ENCODE results near the gene ITGB3BP. TPM values are rescaled to one million over a fixed set of nuclear protein-coding genes. Genes with fewer than 3 reads are reported as not detected.

Gene ITGB3BP
- total and polyA plus RNA-seq, 2 of the 8 experiments (the other 6 are each of a cell fraction or from before 2014, with no cell fraction given), result 17.6 to 49.1 TPM

GRCh38 chr1:63463248-63463647 lies 59.8 kb downstream of the ITGB3BP start (continued):
- TF ChIP-seq, protein P1, sequence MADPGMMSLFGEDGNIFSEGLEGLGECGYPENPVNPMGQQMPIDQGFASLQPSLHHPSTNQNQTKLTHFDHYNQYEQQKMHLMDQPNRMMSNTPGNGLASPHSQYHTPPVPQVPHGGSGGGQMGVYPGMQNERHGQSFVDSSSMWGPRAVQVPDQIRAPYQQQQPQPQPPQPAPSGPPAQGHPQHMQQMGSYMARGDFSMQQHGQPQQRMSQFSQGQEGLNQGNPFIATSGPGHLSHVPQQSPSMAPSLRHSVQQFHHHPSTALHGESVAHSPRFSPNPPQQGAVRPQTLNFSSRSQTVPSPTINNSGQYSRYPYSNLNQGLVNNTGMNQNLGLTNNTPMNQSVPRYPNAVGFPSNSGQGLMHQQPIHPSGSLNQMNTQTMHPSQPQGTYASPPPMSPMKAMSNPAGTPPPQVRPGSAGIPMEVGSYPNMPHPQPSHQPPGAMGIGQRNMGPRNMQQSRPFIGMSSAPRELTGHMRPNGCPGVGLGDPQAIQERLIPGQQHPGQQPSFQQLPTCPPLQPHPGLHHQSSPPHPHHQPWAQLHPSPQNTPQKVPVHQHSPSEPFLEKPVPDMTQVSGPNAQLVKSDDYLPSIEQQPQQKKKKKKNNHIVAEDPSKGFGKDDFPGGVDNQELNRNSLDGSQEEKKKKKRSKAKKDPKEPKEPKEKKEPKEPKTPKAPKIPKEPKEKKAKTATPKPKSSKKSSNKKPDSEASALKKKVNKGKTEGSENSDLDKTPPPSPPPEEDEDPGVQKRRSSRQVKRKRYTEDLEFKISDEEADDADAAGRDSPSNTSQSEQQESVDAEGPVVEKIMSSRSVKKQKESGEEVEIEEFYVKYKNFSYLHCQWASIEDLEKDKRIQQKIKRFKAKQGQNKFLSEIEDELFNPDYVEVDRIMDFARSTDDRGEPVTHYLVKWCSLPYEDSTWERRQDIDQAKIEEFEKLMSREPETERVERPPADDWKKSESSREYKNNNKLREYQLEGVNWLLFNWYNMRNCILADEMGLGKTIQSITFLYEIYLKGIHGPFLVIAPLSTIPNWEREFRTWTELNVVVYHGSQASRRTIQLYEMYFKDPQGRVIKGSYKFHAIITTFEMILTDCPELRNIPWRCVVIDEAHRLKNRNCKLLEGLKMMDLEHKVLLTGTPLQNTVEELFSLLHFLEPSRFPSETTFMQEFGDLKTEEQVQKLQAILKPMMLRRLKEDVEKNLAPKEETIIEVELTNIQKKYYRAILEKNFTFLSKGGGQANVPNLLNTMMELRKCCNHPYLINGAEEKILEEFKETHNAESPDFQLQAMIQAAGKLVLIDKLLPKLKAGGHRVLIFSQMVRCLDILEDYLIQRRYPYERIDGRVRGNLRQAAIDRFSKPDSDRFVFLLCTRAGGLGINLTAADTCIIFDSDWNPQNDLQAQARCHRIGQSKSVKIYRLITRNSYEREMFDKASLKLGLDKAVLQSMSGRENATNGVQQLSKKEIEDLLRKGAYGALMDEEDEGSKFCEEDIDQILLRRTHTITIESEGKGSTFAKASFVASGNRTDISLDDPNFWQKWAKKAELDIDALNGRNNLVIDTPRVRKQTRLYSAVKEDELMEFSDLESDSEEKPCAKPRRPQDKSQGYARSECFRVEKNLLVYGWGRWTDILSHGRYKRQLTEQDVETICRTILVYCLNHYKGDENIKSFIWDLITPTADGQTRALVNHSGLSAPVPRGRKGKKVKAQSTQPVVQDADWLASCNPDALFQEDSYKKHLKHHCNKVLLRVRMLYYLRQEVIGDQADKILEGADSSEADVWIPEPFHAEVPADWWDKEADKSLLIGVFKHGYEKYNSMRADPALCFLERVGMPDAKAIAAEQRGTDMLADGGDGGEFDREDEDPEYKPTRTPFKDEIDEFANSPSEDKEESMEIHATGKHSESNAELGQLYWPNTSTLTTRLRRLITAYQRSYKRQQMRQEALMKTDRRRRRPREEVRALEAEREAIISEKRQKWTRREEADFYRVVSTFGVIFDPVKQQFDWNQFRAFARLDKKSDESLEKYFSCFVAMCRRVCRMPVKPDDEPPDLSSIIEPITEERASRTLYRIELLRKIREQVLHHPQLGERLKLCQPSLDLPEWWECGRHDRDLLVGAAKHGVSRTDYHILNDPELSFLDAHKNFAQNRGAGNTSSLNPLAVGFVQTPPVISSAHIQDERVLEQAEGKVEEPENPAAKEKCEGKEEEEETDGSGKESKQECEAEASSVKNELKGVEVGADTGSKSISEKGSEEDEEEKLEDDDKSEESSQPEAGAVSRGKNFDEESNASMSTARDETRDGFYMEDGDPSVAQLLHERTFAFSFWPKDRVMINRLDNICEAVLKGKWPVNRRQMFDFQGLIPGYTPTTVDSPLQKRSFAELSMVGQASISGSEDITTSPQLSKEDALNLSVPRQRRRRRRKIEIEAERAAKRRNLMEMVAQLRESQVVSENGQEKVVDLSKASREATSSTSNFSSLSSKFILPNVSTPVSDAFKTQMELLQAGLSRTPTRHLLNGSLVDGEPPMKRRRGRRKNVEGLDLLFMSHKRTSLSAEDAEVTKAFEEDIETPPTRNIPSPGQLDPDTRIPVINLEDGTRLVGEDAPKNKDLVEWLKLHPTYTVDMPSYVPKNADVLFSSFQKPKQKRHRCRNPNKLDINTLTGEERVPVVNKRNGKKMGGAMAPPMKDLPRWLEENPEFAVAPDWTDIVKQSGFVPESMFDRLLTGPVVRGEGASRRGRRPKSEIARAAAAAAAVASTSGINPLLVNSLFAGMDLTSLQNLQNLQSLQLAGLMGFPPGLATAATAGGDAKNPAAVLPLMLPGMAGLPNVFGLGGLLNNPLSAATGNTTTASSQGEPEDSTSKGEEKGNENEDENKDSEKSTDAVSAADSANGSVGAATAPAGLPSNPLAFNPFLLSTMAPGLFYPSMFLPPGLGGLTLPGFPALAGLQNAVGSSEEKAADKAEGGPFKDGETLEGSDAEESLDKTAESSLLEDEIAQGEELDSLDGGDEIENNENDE (IDR thresholded peaks at IDR 0.05; ENCODE audit: insufficient replicate concordance, low read length), result no peak
- TF ChIP-seq POU5F1 (IDR thresholded peaks at IDR 0.05; ENCODE audit: low read depth, low read length) (no peak), SAP30 (IDR thresholded peaks at IDR 0.05; ENCODE audit: insufficient read depth, insufficient replicate concordance, low read length) (no peak), KDM5A (IDR thresholded peaks at IDR 0.05; ENCODE audit: low read length) (no peak), SUZ12 (IDR thresholded peaks at IDR 0.05; ENCODE audit: low read length) (no peak), NANOG (IDR thresholded peaks at IDR 0.05; ENCODE audit: insufficient read depth, low read depth, low read length, poor library complexity, severe bottlenecking) (no peak), FOSL1 (IDR thresholded peaks at IDR 0.05; ENCODE audit: insufficient read depth, low read depth, low read length) (no peak), RXRA (IDR thresholded peaks at IDR 0.05; ENCODE audit: insufficient read depth, low read depth, low read length) (no peak)
- TF ChIP-seq, protein P2, sequence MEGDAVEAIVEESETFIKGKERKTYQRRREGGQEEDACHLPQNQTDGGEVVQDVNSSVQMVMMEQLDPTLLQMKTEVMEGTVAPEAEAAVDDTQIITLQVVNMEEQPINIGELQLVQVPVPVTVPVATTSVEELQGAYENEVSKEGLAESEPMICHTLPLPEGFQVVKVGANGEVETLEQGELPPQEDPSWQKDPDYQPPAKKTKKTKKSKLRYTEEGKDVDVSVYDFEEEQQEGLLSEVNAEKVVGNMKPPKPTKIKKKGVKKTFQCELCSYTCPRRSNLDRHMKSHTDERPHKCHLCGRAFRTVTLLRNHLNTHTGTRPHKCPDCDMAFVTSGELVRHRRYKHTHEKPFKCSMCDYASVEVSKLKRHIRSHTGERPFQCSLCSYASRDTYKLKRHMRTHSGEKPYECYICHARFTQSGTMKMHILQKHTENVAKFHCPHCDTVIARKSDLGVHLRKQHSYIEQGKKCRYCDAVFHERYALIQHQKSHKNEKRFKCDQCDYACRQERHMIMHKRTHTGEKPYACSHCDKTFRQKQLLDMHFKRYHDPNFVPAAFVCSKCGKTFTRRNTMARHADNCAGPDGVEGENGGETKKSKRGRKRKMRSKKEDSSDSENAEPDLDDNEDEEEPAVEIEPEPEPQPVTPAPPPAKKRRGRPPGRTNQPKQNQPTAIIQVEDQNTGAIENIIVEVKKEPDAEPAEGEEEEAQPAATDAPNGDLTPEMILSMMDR (IDR thresholded peaks at IDR 0.05; ENCODE audit: control extremely low read depth in 1 of 3, insufficient read depth in 1 of 3, low read depth in 1 of 3, low read length in 3 of 3), result no peak

Data from H1 (cell line).